NB4 (cell line): ENCODE measurements around the gene KIF1B.

Experiments used
- POLR2A ChIP-seq: IDR thresholded peaks from 2 replicates; pipeline ENCODE4 v1.6.1; 2011; ENCODE audit warnings: mild to moderate bottlenecking; ENCODE audit not compliant: insufficient read length; ENCODE audit errors: extremely low read depth
- TF ChIP-seq, protein P1 (sequence below): IDR thresholded peaks from one replicate; pipeline ENCODE4 v1.5.1; 2012; ENCODE audit warnings: low read depth, low read length

DNA sequence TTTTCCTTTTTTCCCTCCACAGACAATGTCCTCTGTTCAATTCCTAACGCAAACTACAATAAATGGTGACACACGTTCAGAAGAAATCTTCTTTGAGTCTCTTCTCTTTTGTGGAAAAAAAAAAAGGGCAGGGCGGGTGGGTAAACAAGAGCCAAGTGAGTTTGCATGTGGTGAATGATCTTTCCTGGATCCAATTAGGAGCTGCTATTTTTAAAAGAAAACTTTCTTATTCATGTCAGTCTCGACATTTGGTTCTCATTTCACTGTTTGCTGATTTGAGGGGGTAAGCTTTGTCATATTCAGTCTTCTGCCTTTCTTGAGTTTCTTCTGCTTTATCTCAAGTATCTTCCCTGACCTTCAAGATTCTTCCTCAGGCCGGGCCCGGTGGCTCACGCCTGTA lies 29.2 kb upstream of the KIF1B start:
- TF ChIP-seq, protein P1, sequence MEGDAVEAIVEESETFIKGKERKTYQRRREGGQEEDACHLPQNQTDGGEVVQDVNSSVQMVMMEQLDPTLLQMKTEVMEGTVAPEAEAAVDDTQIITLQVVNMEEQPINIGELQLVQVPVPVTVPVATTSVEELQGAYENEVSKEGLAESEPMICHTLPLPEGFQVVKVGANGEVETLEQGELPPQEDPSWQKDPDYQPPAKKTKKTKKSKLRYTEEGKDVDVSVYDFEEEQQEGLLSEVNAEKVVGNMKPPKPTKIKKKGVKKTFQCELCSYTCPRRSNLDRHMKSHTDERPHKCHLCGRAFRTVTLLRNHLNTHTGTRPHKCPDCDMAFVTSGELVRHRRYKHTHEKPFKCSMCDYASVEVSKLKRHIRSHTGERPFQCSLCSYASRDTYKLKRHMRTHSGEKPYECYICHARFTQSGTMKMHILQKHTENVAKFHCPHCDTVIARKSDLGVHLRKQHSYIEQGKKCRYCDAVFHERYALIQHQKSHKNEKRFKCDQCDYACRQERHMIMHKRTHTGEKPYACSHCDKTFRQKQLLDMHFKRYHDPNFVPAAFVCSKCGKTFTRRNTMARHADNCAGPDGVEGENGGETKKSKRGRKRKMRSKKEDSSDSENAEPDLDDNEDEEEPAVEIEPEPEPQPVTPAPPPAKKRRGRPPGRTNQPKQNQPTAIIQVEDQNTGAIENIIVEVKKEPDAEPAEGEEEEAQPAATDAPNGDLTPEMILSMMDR: no peak
- no peak for TF ChIP-seq POLR2A
